GM19452 (cell line): Measurements from ENCODE around the gene COL5A1.

Source experiments
- ATAC-seq: cut with Tn5 transposase; IDR thresholded peaks from one replicate; pipeline ENCODE4 v1.9.1; 2021; ENCODE audit not compliant: unreplicated experiment

COL5A1 gene

DNA sequence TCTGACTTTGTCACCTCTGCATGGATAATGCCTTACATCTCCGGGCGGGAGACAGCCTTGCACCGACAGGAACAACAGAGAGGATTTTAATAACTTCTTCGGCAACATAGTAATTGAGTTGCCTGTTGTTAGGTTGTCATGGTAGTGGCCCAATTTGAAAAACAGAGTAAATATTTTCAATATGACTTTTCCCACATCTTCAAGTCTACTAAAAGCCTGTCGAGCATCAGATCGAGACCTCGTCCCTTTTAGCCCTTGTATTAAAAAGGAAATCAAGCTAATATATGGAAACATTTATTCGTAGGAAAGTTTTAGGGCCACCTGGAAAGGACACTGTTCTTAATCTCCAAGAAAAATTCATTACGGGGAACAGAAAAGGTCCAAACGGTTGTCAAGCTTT is 168.2 kb downstream of the COL5A1 start:
- no peak for ATAC-seq

DNA sequence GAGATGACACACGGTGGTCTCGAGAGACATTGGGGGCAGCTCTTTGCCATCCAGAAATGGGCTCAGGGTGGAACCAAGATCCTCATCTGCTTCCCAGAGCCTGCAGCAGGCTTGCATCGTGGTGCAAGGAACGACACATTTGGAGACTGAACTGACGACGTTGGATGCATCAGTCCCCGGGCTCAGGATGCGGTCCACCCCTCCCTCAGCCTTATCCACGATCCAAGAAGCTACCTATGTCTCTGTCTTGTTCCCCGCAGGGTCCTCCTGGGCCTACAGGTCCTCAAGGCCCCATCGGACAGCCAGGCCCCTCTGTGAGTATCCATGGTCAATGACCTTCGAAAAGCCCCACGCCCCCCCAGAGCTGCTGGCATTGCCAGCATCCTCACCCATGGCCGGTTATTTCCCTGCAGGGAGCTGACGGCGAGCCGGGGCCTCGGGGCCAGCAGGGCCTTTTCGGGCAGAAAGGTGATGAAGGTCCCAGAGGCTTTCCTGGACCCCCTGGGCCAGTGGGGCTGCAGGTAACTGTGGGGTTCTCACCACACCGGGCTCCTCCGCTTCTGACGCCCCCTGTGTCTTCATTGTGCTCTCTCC is 169.6 kb downstream of the COL5A1 start:
- no peak for ATAC-seq

DNA sequence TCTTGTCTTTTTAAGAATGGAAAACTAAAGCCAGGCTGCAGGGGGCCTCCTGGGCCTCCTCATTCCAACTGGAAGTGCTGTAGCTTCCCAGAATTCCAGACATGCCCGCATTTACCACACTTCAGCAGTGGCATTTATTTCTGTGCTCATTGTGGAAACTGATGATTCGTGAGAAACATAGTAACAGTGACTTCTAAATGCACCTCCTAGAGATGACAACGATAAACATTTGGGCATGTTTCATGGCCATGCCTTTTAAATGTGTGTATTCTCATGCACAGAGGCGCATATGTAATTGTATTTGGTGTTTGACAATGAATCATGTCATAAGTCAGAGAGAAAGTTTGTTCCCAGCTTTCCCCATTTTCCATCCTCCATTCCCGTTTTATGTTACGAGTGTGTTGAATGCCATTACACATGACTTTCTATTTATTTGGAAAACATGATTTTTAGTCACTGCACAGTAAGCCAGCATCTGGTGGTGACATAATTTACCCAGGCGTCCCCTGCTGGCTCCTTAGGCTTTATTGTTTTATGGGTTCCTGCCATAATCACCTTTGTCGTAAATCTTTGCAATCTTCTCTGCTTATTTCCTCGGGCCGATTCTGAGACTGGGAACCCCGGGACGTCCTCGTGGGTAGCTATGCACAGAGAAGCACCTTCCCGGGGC is 170.2 kb downstream of the COL5A1 start:
- no peak for ATAC-seq

DNA sequence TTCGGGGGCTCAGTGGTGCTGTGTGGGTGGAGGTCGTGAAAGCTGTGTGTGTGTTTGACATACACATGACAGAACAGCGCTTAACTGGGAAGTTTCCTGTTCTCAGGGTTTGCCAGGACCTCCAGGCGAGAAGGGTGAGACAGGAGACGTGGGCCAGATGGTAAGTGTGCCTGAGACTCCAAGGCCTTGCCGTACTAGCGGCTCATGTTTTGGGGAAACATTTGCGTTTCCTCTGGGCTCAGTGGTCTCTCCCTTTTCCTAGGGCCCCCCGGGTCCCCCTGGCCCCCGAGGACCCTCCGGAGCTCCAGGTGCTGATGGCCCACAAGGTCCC is 170.7 kb downstream of the COL5A1 start:
- ATAC-seq, result no peak

DNA sequence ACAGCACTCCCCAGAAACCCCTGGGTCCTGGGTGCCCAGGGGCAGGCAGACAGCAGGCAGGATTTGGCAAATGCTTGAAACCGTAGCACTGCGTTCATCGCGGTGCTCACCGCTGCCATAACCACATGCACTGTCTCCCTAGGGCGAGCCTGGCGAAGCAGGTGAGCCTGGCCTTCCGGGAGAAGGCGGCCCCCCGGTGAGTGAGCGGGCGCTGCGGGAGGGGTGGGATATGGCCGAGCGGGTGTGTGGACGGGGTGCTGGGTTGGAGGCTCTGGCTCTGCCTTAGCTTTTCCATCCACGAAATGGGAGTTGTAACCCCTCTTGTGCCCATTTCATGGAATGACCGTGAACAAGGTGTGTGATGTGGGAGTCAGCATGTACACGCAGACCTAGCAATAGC is 172.2 kb downstream of the COL5A1 start:
- no peak for ATAC-seq

DNA sequence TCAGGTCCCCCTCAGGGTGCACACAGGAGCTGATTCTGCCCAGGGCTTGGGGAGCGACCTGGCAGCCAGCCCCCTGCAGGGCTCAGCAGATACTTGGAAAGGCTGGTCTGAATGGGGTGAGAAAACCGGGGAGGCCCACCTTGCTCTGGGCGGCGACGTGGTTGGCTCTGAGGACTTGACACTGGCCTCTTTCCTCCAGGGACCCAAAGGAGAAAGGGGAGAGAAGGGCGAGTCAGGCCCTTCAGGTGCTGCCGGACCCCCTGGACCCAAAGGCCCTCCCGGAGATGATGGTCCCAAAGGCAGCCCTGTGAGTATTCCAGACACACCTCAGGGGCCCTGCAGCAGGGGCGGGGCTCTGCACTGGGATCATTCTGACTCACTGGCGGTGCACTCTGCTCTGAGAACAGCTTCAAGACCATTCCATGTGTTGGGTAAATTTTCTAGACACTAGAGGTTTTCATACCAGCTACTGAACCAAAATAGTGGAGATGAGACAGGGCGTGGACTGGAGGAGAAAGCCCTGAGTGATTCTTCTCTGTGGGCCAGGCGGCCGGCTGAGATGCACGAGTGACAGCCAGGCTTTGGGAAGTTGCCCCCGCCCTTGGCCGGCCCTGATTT is 173.1 kb downstream of the COL5A1 start:
- ATAC-seq, result no peak

DNA sequence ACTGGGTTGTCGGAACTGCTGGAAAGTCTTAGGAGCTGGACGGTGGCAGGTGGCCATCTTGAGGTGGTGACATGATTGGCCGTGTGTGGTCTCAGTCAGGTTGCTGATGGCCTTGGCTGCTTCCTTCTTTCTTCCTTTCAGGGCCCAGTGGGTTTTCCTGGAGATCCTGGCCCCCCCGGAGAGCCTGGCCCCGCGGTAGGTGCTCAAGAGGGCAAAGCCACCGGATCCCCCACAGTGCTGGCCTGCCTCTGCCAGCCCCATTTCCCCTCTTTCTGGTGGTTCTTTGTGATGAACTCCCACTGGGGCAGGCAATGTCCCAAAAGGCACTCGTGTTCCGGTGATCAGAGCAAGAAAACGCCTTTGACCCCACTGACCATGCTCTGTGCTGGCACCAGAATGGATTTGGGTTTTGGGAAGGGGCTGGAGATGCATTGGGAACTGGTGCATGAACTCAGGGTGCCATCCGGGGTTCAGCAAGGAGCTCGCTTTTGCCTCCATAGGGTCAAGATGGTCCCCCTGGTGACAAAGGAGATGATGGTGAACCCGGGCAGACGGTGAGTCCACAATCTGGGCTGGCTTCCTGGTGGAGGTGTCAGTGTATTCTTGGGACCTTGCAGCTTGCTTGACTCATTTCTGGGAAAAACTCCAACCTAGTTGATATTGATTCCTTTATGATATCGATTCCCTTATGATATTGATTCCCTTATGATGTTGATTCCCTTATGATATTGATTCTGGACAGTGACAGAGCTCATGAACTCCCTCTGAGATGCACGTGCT is 174.0 kb downstream of the COL5A1 start:
- no peak for ATAC-seq

DNA sequence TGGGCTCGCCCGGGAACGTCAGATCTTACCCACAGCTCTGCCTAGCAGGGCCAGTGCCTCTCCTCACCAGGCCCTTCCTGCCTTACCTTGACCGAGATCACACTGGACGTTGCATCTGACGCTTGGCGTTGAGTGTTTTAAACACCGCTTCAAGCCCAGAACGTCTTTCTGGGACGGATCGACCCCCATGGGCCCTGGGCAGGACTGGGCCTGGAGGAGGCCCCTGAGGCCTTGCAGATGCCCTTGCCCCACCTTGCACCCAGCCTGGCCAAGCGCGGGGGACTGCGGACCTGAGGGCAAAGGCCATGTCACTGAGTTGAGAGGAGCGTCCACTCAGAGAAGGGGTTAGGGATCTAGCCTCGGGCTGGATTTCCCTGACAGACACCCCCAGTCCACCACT is 174.7 kb downstream of the COL5A1 start:
- no peak for ATAC-seq

DNA sequence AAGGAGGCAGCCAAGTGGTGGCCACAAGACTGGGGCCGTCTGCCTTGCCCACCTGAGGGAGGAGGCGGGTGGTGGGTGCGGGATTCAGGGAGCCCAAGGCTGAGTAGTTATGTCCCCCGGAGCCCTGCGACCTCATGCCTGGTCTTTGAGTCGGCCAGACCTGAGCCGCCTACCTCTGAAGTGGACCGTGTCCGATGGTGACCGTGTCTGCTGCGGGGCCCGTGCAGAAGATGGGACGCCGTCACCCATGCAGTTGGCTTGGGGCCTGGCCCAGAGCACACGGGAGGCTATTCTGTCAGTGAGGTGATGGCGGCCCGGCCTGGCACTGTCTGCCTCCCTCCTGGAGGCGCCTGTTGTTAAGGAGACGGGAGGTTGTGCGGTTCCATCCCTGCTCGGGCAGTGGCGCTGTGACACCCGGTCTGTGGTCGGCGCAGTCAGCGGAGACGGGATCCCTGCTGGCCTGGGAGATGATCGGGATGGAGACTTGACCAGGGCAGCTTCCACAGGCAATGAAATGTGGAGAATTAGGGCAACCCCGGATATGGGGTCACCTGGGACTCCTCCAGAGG is 176.5 kb downstream of the COL5A1 start:
- ATAC-seq, result no peak

DNA sequence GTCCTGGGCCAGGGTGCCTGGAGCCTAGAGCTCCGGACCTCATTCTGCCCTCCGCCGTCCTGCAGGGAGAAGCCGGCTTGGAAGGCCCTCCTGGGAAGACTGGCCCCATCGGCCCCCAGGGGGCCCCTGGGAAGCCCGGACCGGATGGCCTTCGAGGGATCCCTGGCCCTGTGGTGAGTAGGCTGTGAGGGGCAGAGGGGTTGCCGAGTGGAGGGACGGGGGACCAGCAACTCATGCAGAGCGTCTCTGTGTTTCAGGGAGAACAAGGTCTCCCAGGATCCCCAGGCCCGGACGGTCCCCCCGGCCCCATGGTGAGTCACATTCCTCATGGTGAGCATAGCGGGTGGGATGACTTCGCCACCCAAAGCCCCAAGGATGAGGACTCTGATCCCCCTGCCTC is 177.0 kb downstream of the COL5A1 start:
- ATAC-seq, result no peak

DNA sequence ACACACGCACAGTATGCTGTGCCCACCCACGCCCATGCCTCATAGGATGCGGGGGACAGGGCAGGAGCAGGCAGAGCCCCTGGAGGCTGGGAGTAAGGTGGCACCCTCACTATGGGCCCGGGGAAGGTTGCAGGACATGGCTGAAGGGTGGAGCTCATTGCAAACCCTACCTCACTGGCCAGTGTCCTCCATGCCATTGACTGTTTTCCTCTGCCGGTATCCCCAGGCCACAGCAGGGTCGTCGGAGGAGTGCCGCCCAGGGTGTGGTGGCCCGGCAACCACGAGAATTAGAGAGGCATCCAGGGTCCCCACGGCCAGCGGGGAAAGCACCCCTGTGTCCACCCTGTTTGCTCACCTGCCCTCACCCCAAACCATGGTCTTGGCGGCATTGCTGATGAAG is 179.3 kb downstream of the COL5A1 start:
- ATAC-seq, result no peak

DNA sequence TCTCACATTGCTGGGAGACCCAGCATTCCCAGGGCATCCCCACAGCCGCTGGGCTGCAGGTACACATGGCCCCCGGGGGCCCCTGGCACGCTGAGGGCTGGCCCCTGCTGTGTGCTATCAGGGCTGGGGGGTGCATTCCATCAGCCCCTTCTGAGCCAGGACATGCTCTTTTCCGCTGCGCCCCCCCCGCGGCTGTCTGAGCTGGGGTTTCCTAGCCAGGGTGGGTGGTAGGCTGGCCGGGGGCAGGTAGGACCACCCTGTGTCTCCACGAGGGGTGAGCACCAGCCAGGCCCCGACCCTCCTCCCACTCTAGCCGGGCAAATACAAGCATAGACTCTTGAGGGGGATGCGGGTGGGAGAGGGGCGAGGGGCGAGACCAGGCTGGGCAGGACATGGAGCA is 180.9 kb downstream of the COL5A1 start:
- ATAC-seq, result no peak

DNA sequence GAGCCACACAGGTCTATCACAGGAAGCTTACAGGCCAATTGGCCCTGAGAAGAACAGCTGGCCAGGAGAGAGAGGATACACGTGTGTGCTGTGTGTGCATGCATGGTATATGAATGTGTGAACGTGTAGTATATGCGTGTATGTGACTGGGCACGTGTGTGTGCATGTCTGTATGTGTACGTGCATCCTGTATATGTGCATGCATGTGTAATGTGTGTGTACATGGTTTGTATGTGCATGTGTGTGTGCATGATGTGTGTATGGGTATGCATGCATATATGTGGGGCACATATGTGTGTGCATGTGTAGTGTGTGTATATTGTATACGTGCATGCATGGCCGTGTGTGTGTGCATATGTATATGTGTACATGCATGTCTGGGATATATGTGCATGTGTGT is 182.0 kb downstream of the COL5A1 start:
- no peak for ATAC-seq

DNA sequence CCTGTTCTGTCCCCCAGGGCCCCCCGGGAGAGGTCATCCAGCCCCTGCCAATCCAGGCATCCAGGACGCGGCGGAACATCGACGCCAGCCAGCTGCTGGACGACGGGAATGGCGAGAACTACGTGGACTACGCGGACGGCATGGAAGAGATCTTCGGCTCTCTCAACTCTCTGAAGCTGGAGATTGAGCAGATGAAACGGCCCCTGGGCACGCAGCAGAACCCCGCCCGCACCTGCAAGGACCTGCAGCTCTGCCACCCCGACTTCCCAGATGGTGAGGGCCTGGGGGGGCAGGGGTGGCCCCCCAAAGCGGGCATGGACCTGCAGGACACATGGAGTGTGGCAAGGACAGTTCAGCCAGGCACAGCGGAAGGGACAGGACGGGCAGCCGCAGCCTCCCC is 183.0 kb downstream of the COL5A1 start:
- ATAC-seq, result no peak

DNA sequence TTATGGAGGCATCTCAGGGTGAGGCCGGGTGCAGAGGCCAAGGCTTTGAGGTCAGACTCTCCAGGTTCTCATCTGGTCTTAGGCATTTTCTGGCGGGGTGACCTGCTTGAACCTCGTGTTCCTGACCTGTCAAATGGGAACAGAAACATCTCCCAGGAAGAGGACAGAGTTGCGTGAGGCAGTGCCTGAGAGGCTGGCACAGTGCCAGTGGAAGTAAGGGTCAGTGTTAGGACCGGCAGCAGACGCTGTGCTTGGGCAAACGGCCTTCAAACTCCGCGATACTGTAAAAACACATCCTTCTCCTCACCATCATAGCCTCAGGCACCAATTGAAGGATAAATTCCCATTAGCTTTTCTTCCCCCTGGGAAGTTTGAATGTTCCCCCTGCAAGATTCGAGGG is 183.4 kb downstream of the COL5A1 start:
- ATAC-seq, result no peak

DNA sequence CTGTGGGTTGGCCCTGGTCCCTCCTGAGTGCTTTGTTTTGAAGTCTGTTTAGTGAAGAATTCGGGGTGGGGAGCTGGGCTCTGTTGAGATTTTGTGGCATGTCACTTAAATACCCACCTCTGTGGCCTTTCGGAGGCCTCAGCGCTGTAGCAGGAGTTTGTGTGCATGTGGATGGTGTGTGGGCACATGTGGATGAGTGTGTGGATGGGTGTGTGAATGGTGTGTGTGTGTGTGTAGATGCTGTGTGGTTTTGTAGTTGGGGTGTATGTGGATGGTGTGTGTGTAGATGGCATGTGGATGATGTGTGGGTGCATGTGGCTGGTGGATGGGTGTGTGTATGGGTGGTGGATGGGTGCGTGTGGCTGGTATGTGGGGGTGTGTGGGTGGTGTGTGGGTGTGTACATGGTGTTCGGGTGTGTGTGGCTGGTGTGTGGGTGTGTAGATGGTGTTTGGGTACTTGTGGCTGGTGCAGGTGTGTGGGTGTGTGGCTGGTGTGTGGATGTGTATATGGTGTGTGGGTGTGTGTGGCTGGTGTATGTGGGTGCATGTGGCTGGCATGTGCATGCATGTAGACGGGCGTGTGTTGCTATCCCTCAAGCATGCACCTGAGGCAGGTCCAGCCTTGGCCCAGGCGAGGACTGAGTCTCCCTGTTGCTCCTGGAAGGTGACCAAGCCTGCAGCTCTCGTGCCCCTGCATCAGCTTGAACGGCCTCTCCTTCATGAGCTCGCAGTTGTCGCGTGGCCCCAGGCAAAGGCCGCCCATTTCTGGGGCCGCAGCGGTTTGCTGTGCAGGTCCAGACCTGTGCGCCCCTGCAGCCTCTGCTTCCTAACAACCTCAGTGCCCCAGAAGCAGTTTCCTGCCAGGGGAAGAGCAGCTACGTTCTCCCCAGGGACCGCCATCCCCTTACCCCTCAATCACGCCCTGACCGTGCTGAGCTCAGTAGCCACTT is 185.0 kb downstream of the COL5A1 start:
- ATAC-seq, result no peak

DNA sequence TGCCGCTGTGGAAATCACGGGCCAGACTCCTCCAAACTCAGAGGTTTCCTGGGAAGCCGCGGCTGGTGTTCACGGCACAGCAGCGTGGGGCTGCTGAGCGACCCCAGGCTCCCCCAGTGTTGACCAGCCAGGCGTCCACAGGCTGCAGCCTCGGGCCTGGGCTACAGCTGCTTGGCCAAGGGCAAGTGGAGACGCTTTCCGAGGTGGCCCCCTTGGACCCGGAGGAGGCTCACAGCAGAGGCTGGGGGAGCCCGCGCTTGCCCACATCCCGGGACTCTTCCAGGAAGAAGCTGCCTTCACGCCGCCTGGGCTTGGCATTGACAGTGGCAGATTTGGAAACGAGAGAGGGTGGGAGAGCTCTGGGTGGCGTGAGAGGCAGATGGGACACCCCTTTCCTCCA is 186.0 kb downstream of the COL5A1 start:
- ATAC-seq, result no peak

DNA sequence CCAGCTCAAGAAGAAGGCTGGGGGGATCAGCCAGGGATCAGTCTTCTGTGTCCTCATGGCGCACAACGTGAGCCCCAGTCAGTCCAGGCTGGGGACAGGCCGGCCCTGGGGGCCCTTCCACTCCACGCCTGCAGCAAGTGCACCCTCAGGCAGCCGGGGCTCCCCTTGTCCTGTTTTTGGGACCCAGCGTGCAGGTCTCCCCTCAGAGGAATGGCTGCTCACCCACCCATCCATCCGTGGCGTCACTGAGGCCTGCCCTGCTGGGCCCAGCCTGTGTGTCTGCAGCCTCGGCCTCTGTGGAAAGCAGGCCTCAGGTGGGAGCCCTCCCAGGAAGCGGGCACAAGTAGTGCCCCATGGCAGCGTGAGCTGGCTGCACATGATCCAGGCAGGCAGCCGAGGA is 186.4 kb downstream of the COL5A1 start:
- ATAC-seq, result no peak

DNA sequence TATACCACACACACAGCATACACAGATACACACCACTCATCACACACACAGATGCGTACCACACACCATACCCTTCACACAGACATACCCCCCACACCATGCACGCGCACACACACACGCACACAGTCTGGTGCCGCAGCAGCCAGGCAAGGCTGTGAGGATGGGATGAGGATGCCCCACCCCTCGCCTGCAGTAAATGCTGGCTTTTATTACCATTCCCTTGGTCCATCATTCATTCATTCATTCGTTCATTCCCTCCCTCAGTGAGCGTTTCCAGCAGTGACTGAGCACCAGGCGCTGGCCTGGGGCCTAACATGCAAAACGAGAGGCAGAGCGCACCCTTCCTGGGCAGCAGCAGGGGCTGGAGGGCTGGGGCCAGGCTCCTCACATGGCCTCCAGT is 187.3 kb downstream of the COL5A1 start:
- no peak for ATAC-seq

DNA sequence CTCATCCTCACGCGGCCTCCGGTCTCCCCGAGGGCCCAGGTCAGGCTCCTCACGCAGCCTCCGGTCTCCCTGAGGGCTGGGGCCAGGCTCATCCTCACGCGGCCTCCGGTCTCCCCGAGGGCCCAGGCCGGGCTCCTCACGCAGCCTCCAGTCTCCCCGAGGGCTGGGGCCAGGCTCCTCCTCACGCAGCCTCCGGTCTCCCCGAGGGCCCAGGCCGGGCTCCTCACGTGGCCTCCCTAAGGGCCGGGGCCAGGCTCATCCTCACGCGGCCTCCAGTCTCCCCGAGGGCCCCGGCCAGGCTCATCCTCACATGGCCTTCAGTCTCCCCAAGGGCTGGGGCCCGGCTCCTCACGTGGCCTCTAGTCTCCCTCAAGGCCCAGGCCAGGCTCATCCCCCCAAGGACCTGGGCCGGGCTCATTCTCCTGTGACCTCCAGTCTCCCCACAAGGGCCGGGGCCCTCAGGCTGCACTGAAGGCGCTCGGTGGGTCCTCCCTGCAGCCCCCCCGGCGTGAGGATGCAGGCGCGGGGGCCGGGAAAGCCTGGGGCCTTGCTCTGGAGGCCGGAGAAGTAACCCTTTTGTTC is 187.8 kb downstream of the COL5A1 start:
- ATAC-seq, result no peak
